Esophagus squamous epithelium (tissue), 5 donors: Measurements from ENCODE around the gene CHID1. TPM values are rescaled to one million over a fixed set of nuclear protein-coding genes. Genes with fewer than 3 reads are reported as not detected.

Source experiments
- DNase-seq: peaks from one replicate; lab custom pipeline; 2025; lab: John Stamatoyannopoulos, UW
- H3K27ac ChIP-seq, 4 donors: fragments of 200-600 bp; sonication (generic); one replicate each; pipeline ENCODE4 v1.5.1; 2016 to 2019; ENCODE audit warnings: mild to moderate bottlenecking in 1 of 4
- H3K27me3 ChIP-seq, 4 donors: fragments of 200-600 bp; sonication (generic); 1 replicate in 3 of 4; 2 replicates in 1 of 4; pipeline versions ENCODE4 v1.5.1 to v1.6.0; 2017 to 2021; ENCODE audit warnings: antibody characterized with exemption in 1 of 4
- H3K36me3 ChIP-seq, 3 donors: fragments of 200-600 bp; sonication (generic); one replicate each; pipeline ENCODE4 v1.5.1; 2016 to 2019
- H3K4me1 ChIP-seq, 3 donors: fragments of 200-600 bp; sonication (generic); one replicate each; pipeline ENCODE4 v1.5.1; 2017 to 2019
- H3K4me3 ChIP-seq, 4 donors: fragments of 200-600 bp; sonication (generic); 1 replicate in 3 of 4; 2 replicates in 1 of 4; pipeline ENCODE4 v1.5.1; 2016 to 2019; ENCODE audit warnings: mild to moderate bottlenecking in 2 of 4, moderate library complexity in 1 of 4
- H3K9me3 ChIP-seq, 3 donors: fragments of 200-600 bp; sonication (generic); one replicate each; pipeline ENCODE4 v1.5.1; 2016 to 2019
- CTCF ChIP-seq, 6 experiments: fragments of 450-650 bp in 4 of 6; fragments of 200-600 bp in 2 of 6; sonication (generic) in 2 of 6; IDR thresholded peaks; one replicate each; pipeline ENCODE4 v1.5.1; 2016 to 2019; ENCODE audit warnings: antibody characterized with exemption in 6 of 6, mild to moderate bottlenecking in 4 of 6, moderate library complexity in 4 of 6
- POLR2A ChIP-seq, 4 donors: fragments of 450-650 bp; IDR thresholded peaks; one replicate each; pipeline ENCODE4 v1.6.1; 2017; ENCODE audit warnings: antibody characterized with exemption in 4 of 4, mild to moderate bottlenecking in 4 of 4, moderate library complexity in 3 of 4
- WGBS, 2 donors: methylation state at CpG; one replicate each; pipeline ENCODE4 v1.1.5; 2018; 5-methylcytosine and 5-hydroxymethylcytosine counted together
- intact Hi-C: fragments of 100-400 bp; cut with DNase I; formaldehyde crosslinking; loops from one replicate; pipeline ENCODE4 v1.15.0; 2022
- total RNA-seq, 4 donors: library from RNA; depleted of rRNA; stranded (reverse); fragments of >200 nt; gene quantifications; one replicate each; pipeline ENCODE4 v1.1.0, GENCODE V29; 2016
- donor health status: DM: yes; HTN: yes; CAD: no.

CHID1 gene
- total RNA-seq, 4 donors from 2014 or later: 58.2 to 63.4 (median 61.3) TPM

DNA sequence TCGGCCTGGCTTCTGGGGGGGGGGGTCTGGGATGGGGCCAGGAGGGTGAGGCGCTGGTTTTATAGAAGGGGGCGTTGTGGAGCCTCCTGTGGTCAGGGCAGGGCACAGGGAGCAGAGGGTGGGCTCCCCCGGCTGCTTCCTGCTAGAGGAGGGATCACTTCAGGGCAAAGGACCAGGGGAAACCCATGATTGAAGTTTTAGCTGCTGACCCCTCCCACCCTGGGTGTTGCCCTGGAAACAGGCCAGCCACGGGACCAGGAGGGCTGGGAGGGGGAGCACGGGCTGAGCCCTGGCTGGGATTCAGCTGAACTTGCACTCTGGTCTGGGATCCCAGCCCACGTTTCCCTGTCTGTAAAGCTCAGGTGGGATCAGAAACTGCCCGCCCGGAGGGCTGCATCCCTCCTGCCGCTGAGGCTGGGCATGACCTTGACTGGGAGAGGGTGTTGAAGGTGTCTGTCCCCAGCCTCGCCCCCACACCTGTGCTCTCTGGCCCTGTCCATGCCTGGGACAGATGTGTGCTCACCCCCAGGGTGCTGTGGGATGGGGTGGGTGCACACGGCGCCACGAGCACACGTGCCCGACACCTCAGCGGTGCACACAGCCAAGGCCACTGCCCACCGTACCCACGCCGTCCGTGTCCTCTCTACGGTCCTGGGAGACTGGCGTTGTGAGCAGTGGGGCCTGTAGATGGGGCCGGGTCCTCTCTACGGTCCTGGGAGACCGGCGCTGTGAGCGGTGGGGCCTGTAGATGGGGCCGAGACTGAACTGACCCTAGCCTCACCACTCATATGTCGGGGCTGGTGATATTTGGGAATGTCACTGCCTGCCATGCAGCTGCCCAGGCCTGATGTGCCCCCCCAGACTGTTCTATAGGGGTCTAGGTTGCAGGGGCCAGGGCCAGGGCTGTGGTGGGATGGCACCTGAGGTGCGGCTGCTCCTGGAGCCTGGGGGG, 65.6 kb downstream of the CHID1 start:
- Histone ChIP-seq H3K27ac (peak overlapping the region; percentile 88 to 98 (median 94)), H3K27me3 (peaks cover 0 to 30% (median 3%) of the 10 kb centered on the region in 4 donors), H3K9me3 (no peaks in the 10 kb centered on the region), H3K4me1 (peaks cover 51 to 91% (median 72%) of the 10 kb centered on the region in 3 donors), H3K36me3 (peaks cover 3 to 8% (median 3%) of the 10 kb centered on the region in 3 donors), H3K4me3 (peak overlapping the region; percentile 67 to 97 (median 87))
- WGBS, 2 donors: 59% methylated on average over 11 of the region's 31 CpGs; no CpG with 5 or more reads in 1 of the 2 donors
- no peak for DNase-seq
- TF ChIP-seq POLR2A (IDR thresholded peaks at IDR 0.05) (no peak), CTCF (IDR thresholded peaks at IDR 0.05) (no peak)
- intact Hi-C loops: loop anchor here (5.0 kb wide), 1 partner anchor 207 kb away; no protein-coding TSS in a partner anchor

GRCh38 chr11:843818-844692, 66.6 kb downstream of the CHID1 start:
- Histone ChIP-seq H3K27me3 (peaks cover 0 to 21% (median 2%) of the 10 kb centered on the region in 4 donors), H3K4me3 (peak overlapping the region; percentile 67 to 97 (median 87)), H3K9me3 (no peaks in the 10 kb centered on the region), H3K4me1 (peaks cover 48 to 92% (median 72%) of the 10 kb centered on the region in 3 donors), H3K27ac (peak overlapping the region; percentile 88 to 98 (median 94)), H3K36me3 (peaks cover 10 to 17% (median 12%) of the 10 kb centered on the region in 3 donors)
- intact Hi-C loops: no loop called here
- WGBS, 2 donors: 0 to 8% methylated on average over 1 to 6 of the region's 25 CpGs
- no peak for TF ChIP-seq CTCF (IDR thresholded peaks at IDR 0.05)
- peak in 2 of 4 donors; percentile 50 to 58 for TF ChIP-seq POLR2A (IDR thresholded peaks at IDR 0.05)
- DNase-seq: no peak

- DNase-seq: no peak
- Histone ChIP-seq H3K27ac (peak overlapping the region; percentile 88 to 98 (median 94)), H3K36me3 (peaks cover 13 to 25% (median 18%) of the 10 kb centered on the region in 3 donors), H3K4me1 (peaks cover 45 to 92% (median 67%) of the 10 kb centered on the region in 3 donors), H3K27me3 (peaks cover 0 to 13% (median 0%) of the 10 kb centered on the region in 4 donors), H3K4me3 (peak overlapping the region; percentile 67 to 97 (median 87)), H3K9me3 (no peaks in the 10 kb centered on the region)
- intact Hi-C loops: no loop called here
- TF ChIP-seq CTCF (IDR thresholded peaks at IDR 0.05) (no peak), POLR2A (IDR thresholded peaks at IDR 0.05) (no peak)
- WGBS, 2 donors: 0% methylated on average over 6 of the region's 53 CpGs; no CpG with 5 or more reads in 1 of the 2 donors
These were observed 67.4 kb downstream of the CHID1 start for GRCh38 chr11:843086-843734.

- H3K4me3 ChIP-seq: peak within 1 kb of the TSS; percentile 67 to 97 (median 87)
- no CpG with 5 or more reads among the region's 87 CpGs for WGBS, 2 donors
- peak; percentile 49 for DNase-seq
- H3K27me3 ChIP-seq: peaks cover 0 to 6% (median 0%) of the 10 kb centered on the region in 4 donors
- intact Hi-C loops: no loop called here
- TF ChIP-seq CTCF (IDR thresholded peaks at IDR 0.05) (peak in 1 of 6 experiments; percentile 53), POLR2A (IDR thresholded peaks at IDR 0.05) (peak in 2 of 4 donors; percentile 81 to 90)
- peaks cover 19 to 33% (median 19%) of the 10 kb centered on the region in 3 donors for H3K36me3 ChIP-seq
- peaks cover 43 to 92% (median 63%) of the 10 kb centered on the region in 3 donors for H3K4me1 ChIP-seq
- H3K27ac ChIP-seq: peak within 1 kb of the TSS; percentile 88 to 98 (median 94)
- H3K9me3 ChIP-seq: no peaks in the 10 kb centered on the region
These were observed 68.1 kb downstream of the CHID1 start, which contains the start of the genes POLR2L and TSPAN4 for GRCh38 chr11:842370-843002. POLR2L (minus strand) TSS chr11:842529; CDS start chr11:842508, 21 bp downstream. TSPAN4 (plus strand) TSS chr11:842852; CDS start chr11:850305, 7,453 bp downstream.
